Uterus (tissue), 2 donors: ENCODE data around the gene GLYR1.

ENCODE experiments used
- CTCF ChIP-seq, 4 experiments: fragments of 200-600 bp in 2 of 4; fragments of 450-650 bp in 2 of 4; sonication (generic) in 2 of 4; IDR thresholded peaks; one replicate each; pipeline ENCODE4 v1.5.1; 2016 to 2019; ENCODE audit warnings: antibody characterized with exemption in 4 of 4, mild to moderate bottlenecking in 2 of 4, moderate library complexity in 1 of 4
- POLR2A ChIP-seq, 2 donors: fragments of 450-650 bp; IDR thresholded peaks; one replicate each; pipeline ENCODE4 v1.6.1; 2016; ENCODE audit warnings: antibody characterized with exemption in 2 of 2, mild to moderate bottlenecking in 1 of 2, moderate library complexity in 1 of 2

- TF ChIP-seq CTCF (IDR thresholded peaks at IDR 0.05) = no peak
- no peak for TF ChIP-seq POLR2A (IDR thresholded peaks at IDR 0.05)
These were observed 9.2 kb downstream of the GLYR1 start for GRCh38 chr16:4837733-4838501.
